Activated CD4-positive, CD25-positive, alpha-beta regulatory T cell (primary cell): ENCODE measurements around the gene KHDRBS2.
"Not testable (repeated sequence)": the region's sequence is repeated elsewhere in the genome, so short reads cannot be mapped to it uniquely, and the experiment has no call there.

Source experiments
- DNase-seq, 4 experiments: peaks; one replicate each; lab custom pipeline; 2025; lab: John Stamatoyannopoulos, UW

Gene KHDRBS2

GRCh38 chr6:61868507-61869080, 417.4 kb downstream of the KHDRBS2 start:
- no peak for DNase-seq

- no peak for DNase-seq
Measured at GRCh38 chr6:61867635-61868034, 418.4 kb downstream of the KHDRBS2 start.

- DNase-seq: no peak
Measured at GRCh38 chr6:61857541-61857940, 428.5 kb downstream of the KHDRBS2 start.

GRCh38 chr6:61841958-61842357, 444.1 kb downstream of the KHDRBS2 start:
- DNase-seq: no peak

GRCh38 chr6:61835237-61835636, 450.8 kb downstream of the KHDRBS2 start:
- DNase-seq: no peak

- no peak for DNase-seq
Measured at GRCh38 chr6:61833176-61833755, 452.8 kb downstream of the KHDRBS2 start.

- no peak for DNase-seq
Measured at GRCh38 chr6:61817716-61818115, 468.3 kb downstream of the KHDRBS2 start.

GRCh38 chr6:61810047-61810446, 476.0 kb downstream of the KHDRBS2 start:
- no peak for DNase-seq

- DNase-seq: no peak
Measured at GRCh38 chr6:61809004-61809595, 476.9 kb downstream of the KHDRBS2 start.

GRCh38 chr6:61787998-61788397, 498.0 kb downstream of the KHDRBS2 start:
- DNase-seq: no peak

- not testable (repeated sequence) for DNase-seq
Measured at GRCh38 chr6:61769446-61769845, 516.6 kb downstream of the KHDRBS2 start.

GRCh38 chr6:61755739-61756138, 530.3 kb downstream of the KHDRBS2 start:
- no peak for DNase-seq

- DNase-seq: no peak
Measured at GRCh38 chr6:61751986-61752385, 534.0 kb downstream of the KHDRBS2 start.

- no peak for DNase-seq
Measured at GRCh38 chr6:61745994-61746393, 540.0 kb downstream of the KHDRBS2 start.

GRCh38 chr6:61711849-61712248, 574.2 kb downstream of the KHDRBS2 start:
- no peak for DNase-seq

GRCh38 chr6:61688165-61688564, 597.9 kb downstream of the KHDRBS2 start:
- DNase-seq: no peak

GRCh38 chr6:61682562-61682961, 603.5 kb downstream of the KHDRBS2 start:
- no peak for DNase-seq

- no peak for DNase-seq
Measured at GRCh38 chr6:61679625-61680024, 606.4 kb downstream of the KHDRBS2 start.

- DNase-seq: no peak
Measured at GRCh38 chr6:61675734-61676133, 610.3 kb downstream of the KHDRBS2 start.

GRCh38 chr6:61649845-61650244, 636.2 kb downstream of the KHDRBS2 start:
- DNase-seq: no peak

GRCh38 chr6:61640463-61640862, 645.6 kb downstream of the KHDRBS2 start:
- DNase-seq: no peak
